CD14-positive monocyte (primary cell): ENCODE data around the gene ATP2A1. TPM values are rescaled to one million over a fixed set of nuclear protein-coding genes. Genes with fewer than 3 reads are reported as not detected.

Experiments
- DNase-seq, 3 donors: peaks; one replicate each; pipeline ENCODE4 v3.0.0-alpha.2; 2011 to 2022
- H2AFZ ChIP-seq: 2 replicates; pipeline ENCODE4 v1.6.0; 2012; ENCODE audit warnings: mild to moderate bottlenecking, low read depth, low read length, inconsistent platforms; ENCODE audit not compliant: insufficient read depth, poor library complexity, severe bottlenecking
- H3K27ac ChIP-seq, 2 donors: 1 replicate in 1 of 2; 2 replicates in 1 of 2; pipeline ENCODE4 v1.5.1; 2012 to 2013; ENCODE audit warnings: low read length in 2 of 2, control low read depth in 1 of 2, inconsistent platforms in 1 of 2, low read depth in 1 of 2, mild to moderate bottlenecking in 1 of 2
- H3K27me3 ChIP-seq, 2 donors: one replicate each; pipeline versions ENCODE4 v1.6.0 to v1.6.1; 2011 to 2013; ENCODE audit warnings: low read length in 2 of 2; ENCODE audit not compliant: control insufficient read depth in 2 of 2, insufficient read depth in 2 of 2
- H3K36me3 ChIP-seq, 2 donors: replicated peaks in 1 of 2; 1 replicate in 1 of 2; 2 replicates in 1 of 2; pipeline versions ENCODE4 v1.5.1 to v1.6.1; 2012 to 2013; ENCODE audit warnings: low read length in 2 of 2, control low read depth in 1 of 2, inconsistent platforms in 1 of 2, mild to moderate bottlenecking in 1 of 2; ENCODE audit not compliant: insufficient read depth in 2 of 2, control insufficient read depth in 1 of 2
- H3K4me1 ChIP-seq, 2 donors: 1 replicate in 1 of 2; 2 replicates in 1 of 2; pipeline versions ENCODE4 v1.5.1 to v1.6.1; 2012 to 2013; ENCODE audit warnings: low read length in 2 of 2, control low read depth in 1 of 2, inconsistent platforms in 1 of 2, mild to moderate bottlenecking in 1 of 2, moderate library complexity in 1 of 2; ENCODE audit not compliant: insufficient read depth in 2 of 2, control insufficient read depth in 1 of 2
- H3K4me2 ChIP-seq: replicated peaks from 2 replicates; pipeline ENCODE3; 2012; ENCODE audit warnings: low read length, moderate library complexity, mild to moderate bottlenecking; ENCODE audit not compliant: poor library complexity, severe bottlenecking; ENCODE audit errors: extremely low read depth
- H3K4me3 ChIP-seq, 3 experiments: fragments of 200-600 bp in 1 of 3; sonication (generic) in 1 of 3; replicated peaks in 1 of 3; 1 replicate in 2 of 3; 2 replicates in 1 of 3; pipeline ENCODE4 v1.5.1; 2011 to 2013; ENCODE audit warnings: low read length in 3 of 3, mild to moderate bottlenecking in 3 of 3, control low read depth in 2 of 3, low read depth in 2 of 3, inconsistent platforms in 1 of 3, moderate library complexity in 1 of 3
- H3K79me2 ChIP-seq: 2 replicates; pipeline ENCODE4 v1.6.0; 2012; ENCODE audit warnings: mild to moderate bottlenecking, control low read depth, inconsistent platforms, low read length, moderate library complexity; ENCODE audit not compliant: insufficient read depth
- H3K9ac ChIP-seq: 2 replicates; pipeline ENCODE4 v1.6.0; 2017; ENCODE audit warnings: low read length, mild to moderate bottlenecking; ENCODE audit not compliant: insufficient read depth, poor library complexity, severe bottlenecking
- H3K9me3 ChIP-seq, 2 donors: replicated peaks in 1 of 2; 1 replicate in 1 of 2; 2 replicates in 1 of 2; pipeline versions ENCODE4 v1.5.1 to v1.6.1; 2012 to 2013; ENCODE audit warnings: low read length in 2 of 2, control low read depth in 1 of 2; ENCODE audit not compliant: control insufficient read depth in 1 of 2, insufficient read depth in 1 of 2
- H4K20me1 ChIP-seq: 2 replicates; pipeline ENCODE4 v1.6.0; 2012; ENCODE audit warnings: mild to moderate bottlenecking, low read length, control low read depth, moderate library complexity; ENCODE audit not compliant: insufficient read depth
- H3K27ac Mint-ChIP-seq, 7 donors: one replicate each; pipeline ENCODE4 v1.8.0; 2020; ENCODE audit warnings: mild to moderate bottlenecking in 7 of 7, mixed read lengths in 7 of 7, moderate library complexity in 6 of 7, inconsistent platforms in 2 of 7
- H3K27me3 Mint-ChIP-seq, 3 donors: one replicate each; pipeline ENCODE4 v1.8.0; 2021 to 2022; ENCODE audit warnings: low read depth in 3 of 3, mild to moderate bottlenecking in 3 of 3, mixed read lengths in 3 of 3, moderate library complexity in 3 of 3, inconsistent platforms in 1 of 3
- H3K36me3 Mint-ChIP-seq, 2 donors: one replicate each; pipeline ENCODE4 v1.8.0; 2020; ENCODE audit warnings: mixed read lengths in 2 of 2, inconsistent platforms in 1 of 2, mild to moderate bottlenecking in 1 of 2
- H3K4me1 Mint-ChIP-seq: one replicate; pipeline ENCODE4 v1.8.0; 2020; ENCODE audit warnings: mild to moderate bottlenecking, mixed read lengths
- H3K4me3 Mint-ChIP-seq, 2 donors: one replicate each; pipeline ENCODE4 v1.8.0; 2020; ENCODE audit warnings: mild to moderate bottlenecking in 2 of 2, mixed read lengths in 2 of 2, moderate library complexity in 1 of 2
- H3K9me3 Mint-ChIP-seq, 7 donors: one replicate each; pipeline ENCODE4 v1.8.0; 2020 to 2022; ENCODE audit warnings: mixed read lengths in 7 of 7, mild to moderate bottlenecking in 6 of 7, moderate library complexity in 6 of 7, inconsistent platforms in 2 of 7
- WGBS: methylation state at CpG from one replicate; pipeline ENCODE4 v1.1.5; 2013; ENCODE audit warnings: missing lambda C conversion rate; ENCODE audit not compliant: insufficient coverage; 5-methylcytosine and 5-hydroxymethylcytosine counted together
- intact Hi-C, 2 donors: fragments of 100-400 bp; cut with micrococcal nuclease; formaldehyde crosslinking; loops; one replicate each; pipeline versions ENCODE4 v1.15.0 to v1.15.1; 2023
- polyA plus RNA-seq, 3 donors: library from polyadenylated mRNA; depleted of rRNA in 1 of 3; unstranded in 2 of 3; stranded (reverse) in 1 of 3; fragments of 300-500 nt in 2 of 3; fragments of >200 nt in 1 of 3; fragmentation: Illumina TruSeq in 2 of 3; gene quantifications; 1 replicate in 2 of 3; 2 replicates in 1 of 3; pipeline ENCODE4 v1.2.3, GENCODE V29; 2012 to 2021
- TF ChIP-seq, protein P1 (sequence below): fragments of 200-600 bp; IDR thresholded peaks from one replicate; pipeline ENCODE4 v1.8.0; 2022; ENCODE audit warnings: antibody characterized with exemption, mild to moderate bottlenecking

The ATP2A1 gene
- polyA plus RNA-seq, 3 donors: 0.57 TPM; not detected in 2

DNA sequence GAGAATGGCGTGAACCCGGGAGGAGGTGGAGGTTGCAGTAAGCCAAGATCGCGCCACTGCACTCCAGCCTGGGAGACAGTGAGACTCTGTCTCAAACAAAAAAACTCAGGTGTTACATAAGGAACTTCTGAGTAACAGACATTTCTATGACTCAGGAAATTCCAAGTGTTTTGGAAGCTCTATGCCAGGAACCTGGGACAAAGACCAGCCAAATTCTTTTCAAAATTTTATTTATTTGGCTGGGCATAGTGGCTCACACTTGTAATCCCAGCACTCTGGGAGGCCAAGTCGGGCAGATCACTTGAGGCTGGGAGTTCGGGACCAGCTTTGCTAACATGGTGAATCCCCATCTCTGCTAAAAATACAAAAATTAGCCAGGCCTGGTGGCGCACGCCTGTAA lies 19.9 kb upstream of the ATP2A1 start:
- no peak overlapping the region for H3K27ac ChIP-seq
- no peaks in the 10 kb centered on the region for H3K27me3 ChIP-seq
- Mint-ChIP-seq H3K9me3 (peaks cover 0 to 2% (median 0%) of the 10 kb centered on the region in 7 donors), H3K27ac (peak overlapping the region in 1 of 7 donors; percentile 15), H3K27me3 (peaks cover 0 to 3% (median 0%) of the 10 kb centered on the region in 3 donors), H3K4me3 (no peak overlapping the region), H3K4me1 (no peaks in the 10 kb centered on the region), H3K36me3 (no peaks in the 10 kb centered on the region)
- H3K4me1 ChIP-seq: peaks cover 7 to 9% of the 10 kb centered on the region in 2 donors
- no peak overlapping the region for H3K4me2 ChIP-seq
- H3K9me3 ChIP-seq: no peaks in the 10 kb centered on the region
- no peaks in the 10 kb centered on the region for H3K36me3 ChIP-seq
- H3K4me3 ChIP-seq: no peak overlapping the region
- H4K20me1 ChIP-seq: no peaks in the 10 kb centered on the region
- WGBS: 98% methylated on average over 8 of the region's 8 CpGs
- no peak overlapping the region for H2AFZ ChIP-seq
- DNase-seq: no peak
- intact Hi-C loops: no loop called here
- H3K9ac ChIP-seq: no peak overlapping the region
- peaks cover 14% of the 10 kb centered on the region for H3K79me2 ChIP-seq
- TF ChIP-seq, protein P1, sequence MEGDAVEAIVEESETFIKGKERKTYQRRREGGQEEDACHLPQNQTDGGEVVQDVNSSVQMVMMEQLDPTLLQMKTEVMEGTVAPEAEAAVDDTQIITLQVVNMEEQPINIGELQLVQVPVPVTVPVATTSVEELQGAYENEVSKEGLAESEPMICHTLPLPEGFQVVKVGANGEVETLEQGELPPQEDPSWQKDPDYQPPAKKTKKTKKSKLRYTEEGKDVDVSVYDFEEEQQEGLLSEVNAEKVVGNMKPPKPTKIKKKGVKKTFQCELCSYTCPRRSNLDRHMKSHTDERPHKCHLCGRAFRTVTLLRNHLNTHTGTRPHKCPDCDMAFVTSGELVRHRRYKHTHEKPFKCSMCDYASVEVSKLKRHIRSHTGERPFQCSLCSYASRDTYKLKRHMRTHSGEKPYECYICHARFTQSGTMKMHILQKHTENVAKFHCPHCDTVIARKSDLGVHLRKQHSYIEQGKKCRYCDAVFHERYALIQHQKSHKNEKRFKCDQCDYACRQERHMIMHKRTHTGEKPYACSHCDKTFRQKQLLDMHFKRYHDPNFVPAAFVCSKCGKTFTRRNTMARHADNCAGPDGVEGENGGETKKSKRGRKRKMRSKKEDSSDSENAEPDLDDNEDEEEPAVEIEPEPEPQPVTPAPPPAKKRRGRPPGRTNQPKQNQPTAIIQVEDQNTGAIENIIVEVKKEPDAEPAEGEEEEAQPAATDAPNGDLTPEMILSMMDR: no peak

DNA sequence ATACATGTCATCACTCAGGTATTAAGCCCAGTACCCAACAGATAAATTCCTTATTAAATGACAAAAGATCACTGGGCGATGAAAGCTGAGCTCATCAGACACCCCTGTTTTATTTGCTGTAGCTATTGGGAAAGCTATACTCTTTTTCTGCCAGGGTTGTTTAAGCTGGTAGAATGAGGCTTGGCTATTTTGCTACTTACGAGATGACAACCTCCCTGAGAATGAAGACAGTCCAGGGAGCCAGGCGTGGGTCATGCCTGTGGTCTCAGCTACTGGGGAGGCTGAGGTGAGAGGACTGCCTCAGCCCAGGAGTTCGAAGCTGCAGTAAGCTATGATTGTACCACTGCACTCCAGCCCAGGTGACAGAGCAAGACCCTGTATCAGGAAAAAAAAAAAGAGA lies 19.0 kb upstream of the ATP2A1 start:
- Mint-ChIP-seq H3K4me3 (no peak overlapping the region), H3K36me3 (no peaks in the 10 kb centered on the region), H3K4me1 (peaks cover 4% of the 10 kb centered on the region), H3K27me3 (peaks cover 0 to 3% (median 0%) of the 10 kb centered on the region in 3 donors), H3K9me3 (peaks cover 0 to 2% (median 0%) of the 10 kb centered on the region in 7 donors), H3K27ac (peak overlapping the region in 1 of 7 donors; percentile 40)
- 67% methylated on average over 3 of the region's 4 CpGs for WGBS
- no peak overlapping the region for H3K9ac ChIP-seq
- intact Hi-C loops: no loop called here
- no peak overlapping the region for H3K4me3 ChIP-seq
- H3K4me2 ChIP-seq: no peak overlapping the region
- DNase-seq: no peak
- no peaks in the 10 kb centered on the region for H3K9me3 ChIP-seq
- H3K4me1 ChIP-seq: peaks cover 11 to 15% of the 10 kb centered on the region in 2 donors
- no peaks in the 10 kb centered on the region for H4K20me1 ChIP-seq
- TF ChIP-seq, protein P1: no peak
- H2AFZ ChIP-seq: no peak overlapping the region
- no peaks in the 10 kb centered on the region for H3K27me3 ChIP-seq
- no peaks in the 10 kb centered on the region for H3K36me3 ChIP-seq
- no peak overlapping the region for H3K27ac ChIP-seq
- peaks cover 23% of the 10 kb centered on the region for H3K79me2 ChIP-seq
